ENCODE results near the gene LTB. TPM values are rescaled to one million over a fixed set of nuclear protein-coding genes. Genes with fewer than 3 reads are reported as not detected.

LTB gene
- total and polyA plus RNA-seq, 9 of the 15 experiments (the other 6 are each of a cell fraction or from before 2014, with no cell fraction given): 0.07 to 0.51 TPM; not detected in 7

GRCh38 chr6:31547727-31548543 is 34.3 kb downstream of the LTB start (continued):
- TF ChIP-seq FOS (IDR thresholded peaks at IDR 0.05; ENCODE audit: extremely low read depth, insufficient read length) (no peak), BACH1 (tag; IDR thresholded peaks at IDR 0.05) (peak; percentile 70), ZBTB33 (CRISPR knock-in tag; IDR thresholded peaks at IDR 0.05) (0 out of 2 replicates have a peak, but pooled peaks have one; percentile 34), KDM5B (IDR thresholded peaks at IDR 0.05; ENCODE audit: insufficient replicate concordance, low read depth, low read length) (peak; percentile 41), ZNF561 (CRISPR knock-in tag; conservative IDR thresholded peaks at IDR 0.05) (no peak), ZNF766 (CRISPR knock-in tag; conservative IDR thresholded peaks at IDR 0.05) (peak; percentile 13; the same call in 1 of the 2 replicates), DMBX1 (CRISPR knock-in tag; IDR thresholded peaks at IDR 0.05; ENCODE audit: borderline replicate concordance) (peak; percentile 33; the same call in 1 of the 2 replicates), CBFB (CRISPR knock-in tag; IDR thresholded peaks at IDR 0.05) (peak; percentile 89), CTBP1 (IDR thresholded peaks at IDR 0.05; ENCODE audit: borderline replicate concordance) (peak; percentile 58; the same call in 1 of the 2 replicates), ZNF507 (tag; conservative IDR thresholded peaks at IDR 0.05) (no peak), ZBTB43 (CRISPR knock-in tag; IDR thresholded peaks at IDR 0.05) (no peak), NCOA1 (IDR thresholded peaks at IDR 0.05; ENCODE audit: low read depth) (no peak), ARID4B (CRISPR knock-in tag; IDR thresholded peaks at IDR 0.05) (peak; percentile 76), SREBF1 (IDR thresholded peaks at IDR 0.05; ENCODE audit: borderline replicate concordance, low read depth, low read length) (no peak), NKRF (IDR thresholded peaks at IDR 0.05; ENCODE audit: borderline replicate concordance) (peak; percentile 52; the same call in 1 of the 2 replicates), MEIS2 (IDR thresholded peaks at IDR 0.05; ENCODE audit: partially characterized antibody) (no peak), RBBP5 (IDR thresholded peaks at IDR 0.05; ENCODE audit: borderline replicate concordance, insufficient read depth, low read length, poor library complexity, severe bottlenecking) (peak; percentile 70)

All from K562 (cell line).